ENCODE data around the gene SLC7A6OS.

- no peak for TF ChIP-seq SPI1 (IDR thresholded peaks at IDR 0.05; ENCODE audit: low read depth, low read length)
- TF ChIP-seq POLR2A (IDR thresholded peaks at IDR 0.05; ENCODE audit: low read depth, low read length) = peak; percentile 34; the same call in 1 of the 2 replicates
- no peak for TF ChIP-seq POLR2AphosphoS5 (IDR thresholded peaks at IDR 0.05; ENCODE audit: low read depth, low read length)
- no peak for TF ChIP-seq TAF1 (IDR thresholded peaks at IDR 0.05; ENCODE audit: low read depth, low read length)
- TF ChIP-seq POU2F2 (IDR thresholded peaks at IDR 0.05; ENCODE audit: low read depth, low read length) = 0 out of 2 replicates have a peak, but pooled peaks have one; percentile 19
Observed at GRCh38 chr16:68283346-68283745, 27.4 kb downstream of the SLC7A6OS start.

Measured in GM12891 (cell line).